Gastroesophageal sphincter (tissue), 4 donors: ENCODE data around the gene CFAP74. TPM values are rescaled to one million over a fixed set of nuclear protein-coding genes. Genes with fewer than 3 reads are reported as not detected.

Source experiments
- ATAC-seq: fragments of 150-250 bp; one replicate; pipeline ENCODE4 v1.9.1; 2016; ENCODE audit warnings: mild to moderate bottlenecking, moderate library complexity
- H3K27ac ChIP-seq, 4 donors: fragments of 200-600 bp; sonication (generic) in 3 of 4; 1 replicate in 3 of 4; 2 replicates in 1 of 4; pipeline ENCODE4 v1.5.1; 2016 to 2019
- H3K27me3 ChIP-seq: fragments of 200-600 bp; sonication (generic); one replicate; pipeline ENCODE4 v1.5.1; 2019
- H3K36me3 ChIP-seq, 2 donors: fragments of 200-600 bp; sonication (generic); one replicate each; pipeline ENCODE4 v1.5.1; 2019; ENCODE audit warnings: control low read depth in 1 of 2
- H3K4me1 ChIP-seq, 3 donors: fragments of 200-600 bp; sonication (generic); 1 replicate in 2 of 3; 2 replicates in 1 of 3; pipeline ENCODE4 v1.5.1; 2016 to 2019; ENCODE audit warnings: control low read depth in 2 of 3
- H3K4me3 ChIP-seq, 2 donors: fragments of 200-600 bp; sonication (generic); one replicate each; pipeline ENCODE4 v1.5.1; 2019; ENCODE audit warnings: mild to moderate bottlenecking in 1 of 2, moderate library complexity in 1 of 2
- H3K9me3 ChIP-seq, 3 donors: fragments of 200-600 bp; sonication (generic); one replicate each; pipeline ENCODE4 v1.5.1; 2017 to 2019; ENCODE audit warnings: control low read depth in 2 of 3
- CTCF ChIP-seq, 4 experiments: fragments of 200-600 bp in 2 of 4; fragments of 450-650 bp in 2 of 4; sonication (generic) in 1 of 4; IDR thresholded peaks; one replicate each; pipeline ENCODE4 v1.5.1; 2017 to 2019; ENCODE audit warnings: antibody characterized with exemption in 4 of 4, mild to moderate bottlenecking in 2 of 4, moderate library complexity in 2 of 4
- EP300 ChIP-seq: sonication (generic); formaldehyde crosslinking; IDR thresholded peaks from one replicate; pipeline ENCODE4 v1.6.1; 2017; ENCODE audit warnings: antibody characterized with exemption, mild to moderate bottlenecking
- POLR2A ChIP-seq, 2 donors: fragments of 450-650 bp; IDR thresholded peaks; one replicate each; pipeline ENCODE4 v1.6.1; 2017; ENCODE audit warnings: antibody characterized with exemption in 2 of 2, mild to moderate bottlenecking in 2 of 2, moderate library complexity in 1 of 2
- POLR2AphosphoS5 ChIP-seq: sonication (generic); formaldehyde crosslinking; IDR thresholded peaks from one replicate; pipeline ENCODE4 v1.6.1; 2017; ENCODE audit warnings: antibody characterized with exemption
- WGBS, 2 donors: methylation state at CpG; one replicate each; pipeline ENCODE4 v1.1.5; 2018; ENCODE audit warnings: low coverage in 1 of 2; 5-methylcytosine and 5-hydroxymethylcytosine counted together
- total RNA-seq, 4 donors: library from RNA; depleted of rRNA; stranded (reverse); fragments of >200 nt; gene quantifications; one replicate each; pipeline ENCODE4 v1.1.0, GENCODE V29; 2016

The CFAP74 gene
- under 1 TPM in 1 of 4 donors, not detected in 3; 0.12 TPM for total RNA-seq

GRCh38 chr1:2003541-2004131, at the start of gene CFAP74:
TSS of gene CFAP74 (minus strand) at chr1:2003786. CDS start at chr1:1990956, 12,830 bp downstream.
- Histone ChIP-seq H3K27ac (no peak within 1 kb of the TSS), H3K27me3 (peaks cover 97% of the 10 kb centered on the region), H3K4me1 (peaks cover 0 to 7% (median 0%) of the 10 kb centered on the region in 3 donors), H3K36me3 (no peaks in the 10 kb centered on the region), H3K9me3 (no peaks in the 10 kb centered on the region), H3K4me3 (no peak within 1 kb of the TSS)
- 2% methylated on average over 5 to 6 of the region's 49 CpGs for WGBS, 2 donors
- ATAC-seq, result no peak
- TF ChIP-seq CTCF (IDR thresholded peaks at IDR 0.05) (no peak), POLR2AphosphoS5 (no peak), EP300 (no peak), POLR2A (IDR thresholded peaks at IDR 0.05) (no peak)

GRCh38 chr1:2053217-2053616, 49.6 kb upstream of the CFAP74 start:
- Histone ChIP-seq H3K27ac (no peak overlapping the region), H3K4me3 (no peak overlapping the region), H3K36me3 (no peaks in the 10 kb centered on the region), H3K27me3 (peaks cover 53% of the 10 kb centered on the region), H3K9me3 (no peaks in the 10 kb centered on the region), H3K4me1 (peaks cover 0 to 19% (median 4%) of the 10 kb centered on the region in 3 donors)
- TF ChIP-seq POLR2AphosphoS5 (no peak), CTCF (IDR thresholded peaks at IDR 0.05) (no peak), POLR2A (IDR thresholded peaks at IDR 0.05) (no peak), EP300 (no peak)
- WGBS, 2 donors, result no CpG with 5 or more reads among the region's 17 CpGs
- no peak for ATAC-seq

- Histone ChIP-seq H3K36me3 (no peaks in the 10 kb centered on the region), H3K27ac (no peak overlapping the region), H3K4me3 (no peak overlapping the region), H3K4me1 (peaks cover 0 to 19% (median 4%) of the 10 kb centered on the region in 3 donors), H3K9me3 (no peaks in the 10 kb centered on the region), H3K27me3 (peaks cover 57% of the 10 kb centered on the region)
- no peak for TF ChIP-seq POLR2AphosphoS5
- no peak for TF ChIP-seq POLR2A (IDR thresholded peaks at IDR 0.05)
- TF ChIP-seq EP300, result no peak
- no peak for TF ChIP-seq CTCF (IDR thresholded peaks at IDR 0.05)
- no CpG with 5 or more reads among the region's 10 CpGs for WGBS, 2 donors
- no peak for ATAC-seq
These were observed 49.2 kb upstream of the CFAP74 start for GRCh38 chr1:2052756-2053155.

GRCh38 chr1:2052054-2052679, 48.6 kb upstream of the CFAP74 start:
- H3K36me3 ChIP-seq, result no peaks in the 10 kb centered on the region
- H3K4me3 ChIP-seq, result no peak overlapping the region
- no peak overlapping the region for H3K27ac ChIP-seq
- 62% methylated on average over 11 of the region's 16 CpGs; no CpG with 5 or more reads in 1 of the 2 donors for WGBS, 2 donors
- TF ChIP-seq EP300 (no peak), CTCF (IDR thresholded peaks at IDR 0.05) (no peak), POLR2AphosphoS5 (no peak), POLR2A (IDR thresholded peaks at IDR 0.05) (no peak)
- peaks cover 63% of the 10 kb centered on the region for H3K27me3 ChIP-seq
- H3K4me1 ChIP-seq, result peaks cover 0 to 19% (median 4%) of the 10 kb centered on the region in 3 donors
- no peaks in the 10 kb centered on the region for H3K9me3 ChIP-seq
- no peak for ATAC-seq
